ENCODE data around the gene CINP. TPM values are rescaled to one million over a fixed set of nuclear protein-coding genes. Genes with fewer than 3 reads are reported as not detected.

CINP gene
- total and polyA plus RNA-seq, 2 of the 13 experiments (the other 11 are each of a cell fraction or from before 2014, with no cell fraction given), result 32.8 to 42.8 TPM

GRCh38 chr14:102362545-102363181, at the start of gene CINP, which contains the start of gene TECPR2 (continued):
- TF ChIP-seq HINFP (CRISPR knock-in tag; IDR thresholded peaks at IDR 0.05; ENCODE audit: low read depth) (0 out of 2 replicates have a peak, but pooled peaks have one; percentile 32), ZNF646 (CRISPR knock-in tag; IDR thresholded peaks at IDR 0.05) (no peak), ZFP37 (CRISPR knock-in tag; IDR thresholded peaks at IDR 0.05; ENCODE audit: borderline replicate concordance) (no peak), ZNF44 (CRISPR knock-in tag; IDR thresholded peaks at IDR 0.05) (no peak; the same call in 1 of the 2 replicates), SAFB2 (CRISPR knock-in tag; IDR thresholded peaks at IDR 0.05; ENCODE audit: borderline replicate concordance, low read depth) (no peak), HOXA7 (CRISPR knock-in tag; IDR thresholded peaks at IDR 0.05) (no peak), RAD51 (IDR thresholded peaks at IDR 0.05; ENCODE audit: borderline replicate concordance) (no peak), PCBP2 (optimal IDR thresholded peaks at IDR 0.05; ENCODE audit: low read depth, low read length, poor library complexity, severe bottlenecking) (no peak), MED8 (CRISPR knock-in tag; IDR thresholded peaks at IDR 0.05; ENCODE audit: insufficient replicate concordance) (no peak), MXI1 (IDR thresholded peaks at IDR 0.05; ENCODE audit: borderline replicate concordance, low read depth, low read length) (peak; percentile 93; the same call in 2 of the 3 replicates), ZNF614 (CRISPR knock-in tag; IDR thresholded peaks at IDR 0.05; ENCODE audit: borderline replicate concordance) (no peak; the same call in 1 of the 2 replicates), ZNF441 (CRISPR knock-in tag; IDR thresholded peaks at IDR 0.05; ENCODE audit: borderline replicate concordance) (no peak), ZFP82 (CRISPR knock-in tag; IDR thresholded peaks at IDR 0.05; ENCODE audit: borderline replicate concordance) (peak; percentile 48; the same call in 1 of the 2 replicates), ARNT (IDR thresholded peaks at IDR 0.05) (no peak), ZNF589 (CRISPR knock-in tag; conservative IDR thresholded peaks at IDR 0.05) (no peak), TOE1 (CRISPR knock-in tag; IDR thresholded peaks at IDR 0.05) (no peak; the same call in 1 of the 2 replicates), IKZF1 (IDR thresholded peaks at IDR 0.05) (no peak), MZF1 (CRISPR knock-in tag; IDR thresholded peaks at IDR 0.05; ENCODE audit: borderline replicate concordance) (no peak), SIX4 (CRISPR knock-in tag; IDR thresholded peaks at IDR 0.05) (no peak), KDM2A (CRISPR knock-in tag; IDR thresholded peaks at IDR 0.05; ENCODE audit: borderline replicate concordance, low read depth) (no peak; the same call in 1 of the 2 replicates), ISL2 (CRISPR knock-in tag; IDR thresholded peaks at IDR 0.05) (no peak), RBM39 (IDR thresholded peaks at IDR 0.05; ENCODE audit: low read depth, low read length, poor library complexity, severe bottlenecking) (no peak), ZNF225 (CRISPR knock-in tag; IDR thresholded peaks at IDR 0.05) (no peak), ONECUT2 (CRISPR knock-in tag; IDR thresholded peaks at IDR 0.05) (no peak)
